Heart left ventricle (tissue), 16 donors: Measurements from ENCODE around the gene C3. TPM values are rescaled to one million over a fixed set of nuclear protein-coding genes. Genes with fewer than 3 reads are reported as not detected.

ENCODE experiments used
- ATAC-seq, 4 donors: fragments of 200-7000 bp; cut with Tn5 transposase; one replicate each; pipeline ENCODE4 v1.9.1; 2020 to 2022; ENCODE audit warnings: moderate library complexity in 4 of 4, mild to moderate bottlenecking in 3 of 4, moderate number of reproducible peaks in 1 of 4
- DNase-seq, 5 donors: peaks; one replicate each; pipeline ENCODE4 v3.0.0-alpha.2; 2020
- H3K27ac ChIP-seq, 12 donors: fragments of 200-600 bp; sonication (generic) in 4 of 12; one replicate each; pipeline versions ENCODE4 v1.5.0 to v1.8.0; 2016 to 2022; ENCODE audit warnings: mild to moderate bottlenecking in 2 of 12
- H3K27me3 ChIP-seq, 9 donors: fragments of 200-600 bp; sonication (generic) in 2 of 9; one replicate each; pipeline versions ENCODE4 v1.5.1 to v1.8.0; 2016 to 2022; ENCODE audit warnings: mild to moderate bottlenecking in 3 of 9
- H3K36me3 ChIP-seq, 9 donors: fragments of 200-600 bp; sonication (generic) in 2 of 9; one replicate each; pipeline versions ENCODE4 v1.5.0 to v1.8.0; 2018 to 2022; ENCODE audit warnings: mild to moderate bottlenecking in 2 of 9
- H3K4me1 ChIP-seq, 12 donors: fragments of 200-600 bp; sonication (generic) in 4 of 12; one replicate each; pipeline versions ENCODE4 v1.5.0 to v1.8.0; 2016 to 2022; ENCODE audit warnings: mild to moderate bottlenecking in 3 of 12
- H3K4me3 ChIP-seq, 12 donors: fragments of 200-600 bp; sonication (generic) in 4 of 12; one replicate each; pipeline versions ENCODE4 v1.5.0 to v1.8.0; 2017 to 2022; ENCODE audit warnings: mild to moderate bottlenecking in 9 of 12, moderate library complexity in 4 of 12
- H3K9me3 ChIP-seq, 12 donors: fragments of 200-600 bp; sonication (generic) in 4 of 12; one replicate each; pipeline versions ENCODE4 v1.5.0 to v1.8.0; 2016 to 2022; ENCODE audit warnings: mild to moderate bottlenecking in 1 of 12
- CTCF ChIP-seq, 12 donors: fragments of 200-600 bp; sonication (generic) in 4 of 12; IDR thresholded peaks; one replicate each; pipeline versions ENCODE4 v1.5.0 to v1.8.0; 2018 to 2022; ENCODE audit warnings: antibody characterized with exemption in 12 of 12, mild to moderate bottlenecking in 5 of 12
- POLR2A ChIP-seq, 2 donors: fragments of 450-650 bp; IDR thresholded peaks; one replicate each; pipeline ENCODE4 v1.6.1; 2017; ENCODE audit warnings: antibody characterized with exemption in 2 of 2, mild to moderate bottlenecking in 2 of 2, moderate library complexity in 2 of 2
- WGBS, 4 donors: extraction: QIAGEN DNeasy Blood & Tissue Kit in 2 of 4; methylation state at CpG; one replicate each; pipeline versions ENCODE4 v1.1.5 to v1.1.7; 2013 to 2018; 5-methylcytosine and 5-hydroxymethylcytosine counted together
- intact Hi-C, 10 donors: fragments of 100-400 bp; cut with DNase I; formaldehyde crosslinking; loops; one replicate each; pipeline versions ENCODE4 v1.11.1 to v1.14.2; 2022
- polyA plus RNA-seq, 2 donors: library from polyadenylated mRNA; stranded (reverse); fragments of 200-250 nt; gene quantifications; one replicate each; pipeline ENCODE4 v1.2.3, GENCODE V29; 2013
- total RNA-seq, 9 donors: library from RNA; depleted of rRNA in 2 of 9; stranded (reverse); fragments of >200 nt in 2 of 9; fragmentation: NEBNext Ultra II Directional in 3 of 9; extraction: Animal tissue kit (Norgen Biotek cat#: 25700) in 3 of 9; gene quantifications; one replicate each; pipeline versions ENCODE4 v1.1.0 to v1.2.4, GENCODE V29; 2016 to 2023
- donor health status: ischemic (EF 13 %, LVEDD 7.1; RV severe dilation, severe dysfunction).
- donor health status: healthy with polysubstance abuse.
- donor health status: DM: no; HTN: yes; CAD: no.
- donor health status: DM: no; HTN: no; CAD: no.
- donor health status: ischemic (EF 25% LVEDD 6.9; RV normal size, moderate dysfunction).
- donor health status: ischemic (EF 25% LVEDD 5.7; RV mildly dilated, moderate dysfunction).
- donor health status: healthy.
- donor health status: DM: yes; HTN: yes; CAD: no.
- donor health status: ischemic (EF 35%, LVEDD 5.7; RV mildly dilated, moderate dysfunction).
- donor health status: nonischemic (EF 11% LVEDD 7.7; RV severe dilation, severe dysfunction).
- donor health status: DM: yes; HTN: yes; CAD: no.
- donor health status: PGD.
- donor health status: ischemic (EF 29% LVEDD 5.4; RV normal size, mild dysfunction).
- donor health status: nonischemic (EF 23%, LVEDD 6.1; RV moderate dilation, normal function).

Gene C3
- total and polyA plus RNA-seq, 11 donors, result 31.7 to 1,888 (median 81.0) TPM

DNA sequence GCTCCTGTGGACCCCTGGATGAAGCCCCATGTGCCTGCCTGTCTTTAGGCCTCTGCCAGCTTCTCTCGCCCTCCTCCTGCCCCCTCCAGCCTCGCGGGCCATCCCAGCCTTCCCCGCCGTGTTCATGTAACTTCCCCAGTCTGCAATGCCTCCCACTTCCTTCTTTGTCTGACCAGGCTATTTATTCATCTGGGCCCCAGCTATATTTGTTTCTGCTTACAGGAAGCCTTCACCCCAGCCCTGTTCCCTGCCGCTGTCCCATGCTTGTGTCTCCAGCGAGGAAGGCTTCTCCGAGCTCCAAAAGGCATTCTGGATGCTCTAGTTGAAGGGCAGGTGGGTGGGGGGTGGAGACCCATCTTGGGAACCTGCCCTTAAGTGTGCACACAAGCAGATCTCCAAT, 7.9 kb upstream of the C3 start:
- 25 to 48% (median 34%) methylated on average over 8 of the region's 8 CpGs for WGBS, 4 donors
- ATAC-seq (peak; percentile 12 to 59 (median 39)), DNase-seq (peak in 1 of 5 donors; percentile 56)
- intact Hi-C loops, result no loop called here
- Histone ChIP-seq H3K4me1 (peaks cover 0 to 45% (median 0%) of the 10 kb centered on the region in 12 donors), H3K4me3 (no peak overlapping the region), H3K9me3 (peaks cover 0 to 5% (median 0%) of the 10 kb centered on the region in 12 donors), H3K36me3 (peaks cover 0 to 30% (median 12%) of the 10 kb centered on the region in 9 donors), H3K27ac (peak overlapping the region in 1 of 12 donors; percentile 74), H3K27me3 (peaks cover 0 to 6% (median 0%) of the 10 kb centered on the region in 9 donors)
- TF ChIP-seq POLR2A (IDR thresholded peaks at IDR 0.05) (no peak), CTCF (IDR thresholded peaks at IDR 0.05) (no peak)

GRCh38 chr19:6725513-6726231, 5.2 kb upstream of the C3 start:
- H3K27me3 ChIP-seq, result peaks cover 0 to 6% (median 0%) of the 10 kb centered on the region in 9 donors
- H3K4me1 ChIP-seq, result peaks cover 0 to 66% (median 0%) of the 10 kb centered on the region in 12 donors
- H3K27ac ChIP-seq, result no peak overlapping the region
- TF ChIP-seq CTCF (IDR thresholded peaks at IDR 0.05) (no peak), POLR2A (IDR thresholded peaks at IDR 0.05) (no peak)
- DNase-seq, result no peak
- H3K36me3 ChIP-seq, result peaks cover 0 to 9% (median 0%) of the 10 kb centered on the region in 9 donors
- no peak for ATAC-seq
- intact Hi-C loops, result no loop called here
- WGBS, 4 donors, result 85 to 88% (median 86%) methylated on average over 16 of the region's 16 CpGs
- H3K4me3 ChIP-seq, result no peak overlapping the region
- peaks cover 0 to 5% (median 0%) of the 10 kb centered on the region in 12 donors for H3K9me3 ChIP-seq

- DNase-seq (peak in 1 of 5 donors; percentile 40), ATAC-seq (no peak)
- H3K36me3 ChIP-seq, result peaks cover 0 to 5% (median 0%) of the 10 kb centered on the region in 9 donors
- peaks cover 0 to 8% (median 0%) of the 10 kb centered on the region in 9 donors for H3K27me3 ChIP-seq
- H3K4me1 ChIP-seq, result peaks cover 0 to 72% (median 0%) of the 10 kb centered on the region in 12 donors
- peak overlapping the region in 1 of 12 donors; percentile 17 for H3K27ac ChIP-seq
- peaks cover 0 to 5% (median 0%) of the 10 kb centered on the region in 12 donors for H3K9me3 ChIP-seq
- WGBS, 4 donors, result 69 to 77% (median 71%) methylated on average over 15 of the region's 15 CpGs
- H3K4me3 ChIP-seq, result no peak overlapping the region
- TF ChIP-seq POLR2A (IDR thresholded peaks at IDR 0.05) (no peak), CTCF (IDR thresholded peaks at IDR 0.05) (no peak)
- intact Hi-C loops, result no loop called here
Observed at GRCh38 chr19:6724631-6725492, 4.4 kb upstream of the C3 start.

DNA sequence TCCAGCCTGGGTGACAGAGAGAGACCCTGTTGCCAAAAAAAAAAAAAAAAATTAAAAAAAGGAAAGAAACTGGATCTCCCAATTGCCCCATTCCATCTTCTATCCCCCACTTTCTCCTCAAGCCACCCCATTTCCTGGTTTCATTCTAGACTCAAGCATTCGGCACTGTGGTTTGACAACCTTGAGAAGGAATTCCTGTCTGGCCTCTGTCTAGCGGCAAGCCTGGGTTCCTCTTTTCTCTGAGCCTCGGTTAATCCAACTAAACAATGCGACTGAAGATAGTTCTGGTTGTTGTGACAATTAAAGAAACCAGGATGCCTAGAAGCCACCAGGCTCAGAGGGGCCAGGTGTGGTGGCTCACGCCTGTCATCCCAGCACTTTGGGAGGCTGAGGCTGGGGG, 3.3 kb upstream of the C3 start:
- H3K36me3 ChIP-seq, result no peaks in the 10 kb centered on the region
- no peak overlapping the region for H3K4me3 ChIP-seq
- peaks cover 0 to 5% (median 0%) of the 10 kb centered on the region in 12 donors for H3K9me3 ChIP-seq
- ATAC-seq, result no peak
- peaks cover 0 to 8% (median 0%) of the 10 kb centered on the region in 9 donors for H3K27me3 ChIP-seq
- no peak for TF ChIP-seq CTCF (IDR thresholded peaks at IDR 0.05)
- H3K4me1 ChIP-seq, result peaks cover 0 to 62% (median 0%) of the 10 kb centered on the region in 12 donors
- intact Hi-C loops, result no loop called here
- peak in 1 of 5 donors; percentile 23 for DNase-seq
- H3K27ac ChIP-seq, result peak overlapping the region in 8 of 12 donors; percentile 4 to 59 (median 25)
- WGBS, 4 donors, result 53 to 62% (median 59%) methylated on average over 5 of the region's 5 CpGs
